ENCODE data around the gene SLC2A9. TPM values are rescaled to one million over a fixed set of nuclear protein-coding genes. Genes with fewer than 3 reads are reported as not detected.

Gene SLC2A9
- total and polyA plus RNA-seq, 2 of the 4 experiments (the other 2 are of a cell fraction): 0.72 to 2.1 TPM

DNA sequence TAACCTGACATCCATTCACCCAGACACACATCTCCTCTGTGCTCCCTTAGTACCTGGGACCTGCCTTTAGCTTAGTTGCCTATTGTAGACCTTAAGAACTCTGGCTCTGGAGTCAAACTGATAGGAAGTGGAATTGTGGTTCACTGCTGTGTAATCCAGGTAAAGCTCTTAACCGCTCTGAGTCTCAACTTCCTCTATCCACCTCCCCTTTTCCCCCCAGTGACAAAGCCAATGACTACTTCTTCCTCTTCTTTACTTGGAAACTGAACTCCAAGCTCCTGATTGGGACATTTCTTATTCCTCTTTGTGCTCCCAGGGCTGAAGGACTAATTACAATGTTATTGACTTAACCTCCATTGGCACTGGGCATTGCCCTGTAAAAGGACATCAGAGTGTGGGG lies 145.8 kb downstream of the SLC2A9 start:
- no peaks in the 10 kb centered on the region; the same call in 1 of the 2 replicates for H3K4me1 ChIP-seq (ENCODE audit: control insufficient read depth, insufficient read depth, low read length)
- no peaks in the 10 kb centered on the region for H3K36me3 ChIP-seq (ENCODE audit: control insufficient read depth, insufficient read depth, low read length)
- no peak overlapping the region for H2BK5ac ChIP-seq (ENCODE audit: low read depth, low read length, poor library complexity, severe bottlenecking)
- H3K4me2 ChIP-seq (ENCODE audit: low read depth, low read length): no peak overlapping the region
- no peaks in the 10 kb centered on the region for H3K79me1 ChIP-seq (ENCODE audit: low read depth in 1 of 2, low read length in 2 of 2)
- 0 out of 2 replicates have a peak, but pooled peaks cover 4% of the 10 kb centered on the region for H3K9me3 ChIP-seq (ENCODE audit: control insufficient read depth, insufficient read depth, low read length)
- no peaks in the 10 kb centered on the region for H3K27me3 ChIP-seq (ENCODE audit: control insufficient read depth, insufficient read depth, low read length)
- ChIA-PET POLR2A (ENCODE audit: unreplicated experiment) (no interaction called here), CTCF (no interaction called here)
- no peaks in the 10 kb centered on the region for H3K9me1 ChIP-seq (ENCODE audit: insufficient read depth, low read length)
- no peak overlapping the region for H3K4me3 ChIP-seq (ENCODE audit: insufficient read depth, low read depth, low read length)
- H4K5ac ChIP-seq (ENCODE audit: low read depth, low read length): no peak overlapping the region
- no TSS peak for BruUV-seq (replicated peaks)
- H3K23ac ChIP-seq (ENCODE audit: low read depth, low read length): no peak overlapping the region
- H3K27ac ChIP-seq (ENCODE audit: insufficient read depth, low read length): no peak overlapping the region
- no peak for TF ChIP-seq RFX5 (IDR thresholded peaks at IDR 0.05; ENCODE audit: low read depth, low read length)
- no peak for TF ChIP-seq POLR2A (IDR thresholded peaks at IDR 0.05; ENCODE audit: low read depth, low read length)
- TF ChIP-seq BHLHE40 (IDR thresholded peaks at IDR 0.05; ENCODE audit: low read depth, low read length): no peak
- no peak for TF ChIP-seq FOS (IDR thresholded peaks at IDR 0.05; ENCODE audit: low read depth, low read length)
- no peak for TF ChIP-seq RCOR1 (IDR thresholded peaks at IDR 0.05; ENCODE audit: insufficient replicate concordance, low read length)
- TF ChIP-seq, protein P1, sequence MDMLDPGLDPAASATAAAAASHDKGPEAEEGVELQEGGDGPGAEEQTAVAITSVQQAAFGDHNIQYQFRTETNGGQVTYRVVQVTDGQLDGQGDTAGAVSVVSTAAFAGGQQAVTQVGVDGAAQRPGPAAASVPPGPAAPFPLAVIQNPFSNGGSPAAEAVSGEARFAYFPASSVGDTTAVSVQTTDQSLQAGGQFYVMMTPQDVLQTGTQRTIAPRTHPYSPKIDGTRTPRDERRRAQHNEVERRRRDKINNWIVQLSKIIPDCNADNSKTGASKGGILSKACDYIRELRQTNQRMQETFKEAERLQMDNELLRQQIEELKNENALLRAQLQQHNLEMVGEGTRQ (IDR thresholded peaks at IDR 0.05; ENCODE audit: low read depth, low read length): no peak
- no peak for TF ChIP-seq CHD1 (IDR thresholded peaks at IDR 0.05; ENCODE audit: low read depth, low read length)
- TF ChIP-seq SMC3 (IDR thresholded peaks at IDR 0.05; ENCODE audit: low read depth, low read length): no peak
- TF ChIP-seq RAD21 (IDR thresholded peaks at IDR 0.05; ENCODE audit: low read length): no peak
- no peak for TF ChIP-seq NFE2L2 (IDR thresholded peaks at IDR 0.05; ENCODE audit: low read depth, low read length)
- TF ChIP-seq, protein P2, sequence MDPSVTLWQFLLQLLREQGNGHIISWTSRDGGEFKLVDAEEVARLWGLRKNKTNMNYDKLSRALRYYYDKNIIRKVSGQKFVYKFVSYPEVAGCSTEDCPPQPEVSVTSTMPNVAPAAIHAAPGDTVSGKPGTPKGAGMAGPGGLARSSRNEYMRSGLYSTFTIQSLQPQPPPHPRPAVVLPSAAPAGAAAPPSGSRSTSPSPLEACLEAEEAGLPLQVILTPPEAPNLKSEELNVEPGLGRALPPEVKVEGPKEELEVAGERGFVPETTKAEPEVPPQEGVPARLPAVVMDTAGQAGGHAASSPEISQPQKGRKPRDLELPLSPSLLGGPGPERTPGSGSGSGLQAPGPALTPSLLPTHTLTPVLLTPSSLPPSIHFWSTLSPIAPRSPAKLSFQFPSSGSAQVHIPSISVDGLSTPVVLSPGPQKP (IDR thresholded peaks at IDR 0.05; ENCODE audit: borderline replicate concordance, low read depth, low read length): no peak
- TF ChIP-seq, protein P3, sequence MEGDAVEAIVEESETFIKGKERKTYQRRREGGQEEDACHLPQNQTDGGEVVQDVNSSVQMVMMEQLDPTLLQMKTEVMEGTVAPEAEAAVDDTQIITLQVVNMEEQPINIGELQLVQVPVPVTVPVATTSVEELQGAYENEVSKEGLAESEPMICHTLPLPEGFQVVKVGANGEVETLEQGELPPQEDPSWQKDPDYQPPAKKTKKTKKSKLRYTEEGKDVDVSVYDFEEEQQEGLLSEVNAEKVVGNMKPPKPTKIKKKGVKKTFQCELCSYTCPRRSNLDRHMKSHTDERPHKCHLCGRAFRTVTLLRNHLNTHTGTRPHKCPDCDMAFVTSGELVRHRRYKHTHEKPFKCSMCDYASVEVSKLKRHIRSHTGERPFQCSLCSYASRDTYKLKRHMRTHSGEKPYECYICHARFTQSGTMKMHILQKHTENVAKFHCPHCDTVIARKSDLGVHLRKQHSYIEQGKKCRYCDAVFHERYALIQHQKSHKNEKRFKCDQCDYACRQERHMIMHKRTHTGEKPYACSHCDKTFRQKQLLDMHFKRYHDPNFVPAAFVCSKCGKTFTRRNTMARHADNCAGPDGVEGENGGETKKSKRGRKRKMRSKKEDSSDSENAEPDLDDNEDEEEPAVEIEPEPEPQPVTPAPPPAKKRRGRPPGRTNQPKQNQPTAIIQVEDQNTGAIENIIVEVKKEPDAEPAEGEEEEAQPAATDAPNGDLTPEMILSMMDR (conservative IDR thresholded peaks at IDR 0.05; ENCODE audit: low read depth, low read length): no peak
- TF ChIP-seq MAFK (IDR thresholded peaks at IDR 0.05; ENCODE audit: low read depth, low read length): no peak
- TF ChIP-seq CEBPB (IDR thresholded peaks at IDR 0.05; ENCODE audit: low read depth, low read length): no peak
- no peak for TF ChIP-seq MXI1 (IDR thresholded peaks at IDR 0.05; ENCODE audit: borderline replicate concordance, low read depth, low read length)
- no peak for TF ChIP-seq MAZ (IDR thresholded peaks at IDR 0.05; ENCODE audit: borderline replicate concordance, low read depth, low read length)
- no peak overlapping the region for H2AFZ ChIP-seq (replicated peaks; ENCODE audit: low read length, poor library complexity)
- no peak overlapping the region for H2AK5ac ChIP-seq (ENCODE audit: low read depth, low read length)
- H2BK120ac ChIP-seq (ENCODE audit: low read depth, low read length): no peak overlapping the region
- intact Hi-C loops (cut with micrococcal nuclease) (no loop called here), dilution Hi-C loops (cut with HindIII; ENCODE audit: low sequenced_read_pairs, unreplicated experiment) (no loop called here), in situ Hi-C loops (cut with MboI; ENCODE audit: low sequenced_read_pairs) (no loop called here)
- H4K91ac ChIP-seq (ENCODE audit: insufficient read depth, low read depth, low read length): no peak overlapping the region
- no peak for ATAC-seq (ENCODE audit: low read depth)
- no peak overlapping the region for H3K4ac ChIP-seq (ENCODE audit: low read depth, low read length)
- H2AK9ac ChIP-seq (replicated peaks; ENCODE audit: low read depth, low read length, poor library complexity): no peak overlapping the region
- no peak for DNase-seq
- H3K14ac ChIP-seq (replicated peaks; ENCODE audit: low read depth, low read length): no peak overlapping the region
- H3K9ac ChIP-seq (ENCODE audit: low read depth, low read length): no peak overlapping the region
- no peak overlapping the region for H3K18ac ChIP-seq (ENCODE audit: low read depth, low read length)
- no peak overlapping the region for H2BK15ac ChIP-seq (ENCODE audit: low read depth, low read length)
- H4K8ac ChIP-seq (ENCODE audit: low read depth in 2 of 2, low read length in 2 of 2): no peak overlapping the region
- H3K56ac ChIP-seq (ENCODE audit: extremely low read depth, insufficient read depth, low read length): no peak overlapping the region
- no peak overlapping the region for H2BK20ac ChIP-seq (ENCODE audit: low read depth, low read length)
- H4K20me1 ChIP-seq (ENCODE audit: insufficient read depth, low read length): no peaks in the 10 kb centered on the region
- WGBS, 2 experiments (ENCODE audit: extremely low coverage in 2 of 2, insufficient read length in 1 of 2): no CpG with 5 or more reads among the region's 1 CpG
